Skin of body (tissue), 2 donors: ENCODE data around the gene C1orf35. TPM values are rescaled to one million over a fixed set of nuclear protein-coding genes. Genes with fewer than 3 reads are reported as not detected.

Experiments used
- DNase-seq: peaks from one replicate; lab custom pipeline; 2025; lab: John Stamatoyannopoulos, UW
- total RNA-seq: library from RNA; depleted of rRNA; stranded (reverse); fragments of >200 nt; gene quantifications from one replicate; pipeline ENCODE4 v1.2.3, GENCODE V29; 2014

C1orf35 gene
- total RNA-seq, 1 donor from 2014 or later = 5.8 TPM

DNA sequence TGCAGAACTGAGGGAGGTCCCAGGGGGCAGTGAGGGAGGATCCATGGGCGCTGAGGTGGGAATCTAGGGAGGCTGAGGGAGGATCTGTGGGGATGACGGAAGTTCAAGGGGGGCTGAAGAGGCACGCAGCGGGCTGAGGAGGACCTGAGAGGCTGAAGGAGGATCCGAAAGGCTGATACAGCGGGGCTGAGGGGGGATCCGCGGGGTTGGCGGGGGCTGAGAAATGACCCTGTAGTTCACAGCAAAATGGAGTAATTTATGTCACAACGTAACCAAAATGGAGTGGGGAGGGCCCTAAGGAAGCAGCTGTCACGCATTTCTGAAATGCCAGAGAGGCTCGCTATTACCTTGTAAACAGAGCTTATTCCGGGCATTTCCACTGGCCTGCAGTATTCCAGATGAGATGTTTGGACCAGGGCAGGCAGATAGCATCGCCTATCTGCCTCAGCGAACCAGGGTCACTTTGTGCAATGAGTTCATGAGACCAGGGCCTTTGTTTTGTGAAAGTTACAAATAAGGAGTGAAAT lies 6.9 kb upstream of the C1orf35 start:
- no peak for DNase-seq

DNA sequence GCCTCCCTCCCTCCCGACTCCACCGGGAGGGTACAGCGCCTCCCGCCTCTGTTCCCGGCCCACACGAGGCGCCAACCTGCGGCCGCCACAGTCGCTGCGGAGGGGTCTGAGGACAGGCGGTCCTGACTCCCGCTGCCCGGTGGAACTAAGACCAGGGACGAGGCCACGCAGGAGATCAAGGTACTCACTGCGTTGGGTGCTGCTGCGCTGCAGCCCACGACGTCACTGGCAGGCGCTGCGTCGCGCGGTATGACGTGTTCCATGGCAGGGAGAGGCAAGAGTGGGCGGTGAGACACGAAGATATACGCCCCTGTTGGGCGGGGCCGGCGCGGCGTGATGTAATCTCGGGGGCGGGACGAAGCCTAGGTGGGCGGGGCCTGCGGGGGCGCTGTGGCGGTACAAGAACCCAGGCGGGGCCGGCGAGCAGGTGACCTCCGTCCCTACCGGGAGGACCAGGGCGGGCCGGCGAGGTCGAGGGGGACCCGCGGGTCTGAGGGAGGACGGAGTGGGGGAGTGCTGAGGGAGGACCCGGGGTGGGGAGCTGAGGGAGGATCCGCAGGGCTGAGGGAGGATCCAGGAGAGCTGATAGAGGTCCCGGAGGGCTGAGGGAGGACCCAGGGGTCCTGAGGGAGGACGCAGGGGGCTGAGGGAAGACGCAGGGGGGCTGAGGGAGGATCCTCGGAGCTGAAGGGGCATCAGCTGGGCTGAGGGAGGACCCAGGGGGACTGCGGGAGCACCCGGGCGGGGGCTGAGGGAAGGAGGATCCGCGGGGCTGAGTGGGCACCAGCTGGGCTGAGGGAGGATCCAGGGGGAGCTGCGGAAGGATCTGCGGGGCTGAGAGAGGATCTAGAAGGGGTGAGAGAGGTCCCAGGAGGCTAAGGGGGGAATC lies 6.2 kb upstream of the C1orf35 start, which contains the start of gene MRPL55:
Gene MRPL55, minus strand, starts transcription at position 227 of the 889 bp plus-strand sequence. CDS start 1,039 bp downstream, outside the sequence.
- DNase-seq = peak; percentile 96

DNA sequence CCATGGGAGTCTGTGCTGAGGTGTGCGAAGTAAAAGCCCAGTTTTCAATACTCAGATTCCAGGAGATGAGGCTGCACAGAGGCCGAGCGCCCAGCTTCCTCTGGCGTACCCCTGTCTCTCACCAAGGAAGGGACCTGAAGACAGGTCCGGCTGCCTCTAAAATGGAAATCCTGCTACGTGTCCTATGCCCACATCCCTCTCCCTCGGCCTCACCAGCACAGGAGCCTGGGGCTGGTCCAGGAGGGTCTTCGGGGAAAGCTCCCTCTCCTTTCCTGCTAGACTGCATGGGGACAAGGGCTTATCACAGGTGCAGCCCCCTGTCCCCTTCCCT lies 5.6 kb upstream of the C1orf35 start:
- no peak for DNase-seq

DNA sequence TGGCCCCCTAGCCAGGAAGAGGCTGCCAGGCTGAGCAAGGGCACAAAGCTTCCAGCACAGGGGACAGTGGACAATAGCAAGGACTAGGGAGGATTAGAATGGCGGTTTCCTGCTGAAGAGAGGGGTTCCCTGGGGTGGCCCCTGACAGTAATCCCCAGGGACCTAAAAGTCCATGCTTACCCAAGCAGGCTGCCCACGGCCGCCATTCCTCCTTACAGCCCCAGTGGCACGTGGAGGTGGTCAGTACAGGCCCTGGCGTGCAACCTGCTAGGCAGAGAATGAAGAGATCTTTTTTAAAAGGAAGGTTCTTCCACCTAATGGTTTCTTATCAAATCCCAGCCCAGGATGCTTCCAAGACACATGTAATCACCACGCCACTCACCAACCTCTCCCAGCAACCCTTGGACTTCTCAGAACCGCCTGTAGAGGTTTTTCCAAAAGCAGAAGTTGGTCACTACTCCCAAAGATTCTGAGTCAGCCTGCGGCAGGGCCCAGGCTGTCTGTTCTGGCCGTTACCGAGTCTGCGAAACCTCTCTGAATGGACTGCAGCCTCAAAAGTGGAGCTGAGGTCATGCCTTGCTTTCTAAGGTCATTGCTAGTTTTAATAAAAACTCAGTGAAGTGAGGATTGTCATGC lies 5.0 kb upstream of the C1orf35 start:
- DNase-seq = no peak

DNA sequence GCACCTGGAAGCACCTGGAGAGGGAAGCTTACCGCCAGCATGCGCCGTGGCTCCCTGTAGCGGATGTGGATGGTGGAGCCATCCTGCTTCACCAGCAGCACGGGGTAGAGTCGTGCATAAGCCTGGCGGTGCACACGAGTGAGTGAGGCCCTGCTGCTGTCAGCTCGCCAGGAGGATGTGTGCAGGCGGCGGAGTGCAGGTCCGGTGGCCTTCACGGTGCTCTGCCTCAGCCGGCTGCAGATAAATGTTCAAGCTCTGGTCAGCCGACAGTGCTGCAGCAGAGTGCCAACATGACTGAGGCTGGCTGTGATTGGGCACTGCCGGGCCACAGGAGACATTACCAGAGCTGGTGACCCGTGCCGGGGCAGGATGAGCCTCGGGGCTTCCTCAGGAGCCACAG lies 4.5 kb upstream of the C1orf35 start:
- no peak for DNase-seq

DNA sequence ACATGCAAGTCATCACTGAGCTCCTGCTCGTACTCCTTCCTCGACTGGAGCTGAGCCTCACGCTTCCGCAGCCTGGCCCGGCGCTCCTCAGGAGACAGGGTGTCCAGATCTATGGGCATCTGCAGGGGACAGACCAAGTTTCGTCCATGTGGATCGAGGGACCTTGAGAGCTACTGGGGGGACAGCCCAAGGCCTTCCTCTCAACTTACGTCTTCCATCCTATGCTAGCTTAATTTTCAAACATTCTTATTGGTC lies 3.6 kb upstream of the C1orf35 start:
- DNase-seq = no peak

DNA sequence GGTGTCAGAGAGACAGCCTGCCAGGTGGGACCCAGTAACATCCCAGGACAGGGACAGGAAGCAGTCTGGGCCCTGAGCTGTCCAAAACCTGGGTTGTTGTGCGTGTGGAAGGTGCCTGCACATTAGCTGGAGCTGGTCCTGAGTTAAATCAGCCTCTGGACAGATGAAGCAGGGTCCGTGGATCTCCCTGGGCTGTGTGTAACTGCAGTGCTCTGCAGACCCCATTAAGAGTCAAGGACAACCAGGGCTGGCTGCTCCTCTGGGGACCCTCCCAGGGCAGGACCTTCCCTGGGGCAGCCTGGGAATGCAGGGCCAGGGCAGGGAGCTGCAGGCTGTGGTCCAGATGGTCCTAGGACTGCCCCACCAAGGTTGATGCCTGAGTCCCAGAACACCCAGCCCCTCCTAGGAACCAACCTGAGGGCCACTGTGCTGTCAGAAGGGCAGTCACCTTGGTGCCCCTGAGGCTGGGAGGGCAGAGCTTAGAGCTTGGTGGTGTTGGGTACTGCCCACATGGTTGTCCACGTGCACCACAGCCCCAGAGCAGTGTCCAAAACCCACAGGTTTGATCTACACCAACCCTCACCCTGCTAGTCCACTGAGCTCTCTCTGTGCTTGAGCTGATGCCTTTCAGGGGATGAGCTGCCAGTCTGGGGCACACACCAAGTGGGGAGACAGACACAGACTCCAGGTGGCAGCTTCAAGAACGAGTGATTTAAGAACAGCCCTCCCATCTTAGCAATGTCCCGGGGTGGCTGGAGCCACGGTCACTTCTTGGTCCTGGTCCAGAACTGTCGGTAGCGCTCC lies 3.1 kb upstream of the C1orf35 start:
- DNase-seq = no peak

DNA sequence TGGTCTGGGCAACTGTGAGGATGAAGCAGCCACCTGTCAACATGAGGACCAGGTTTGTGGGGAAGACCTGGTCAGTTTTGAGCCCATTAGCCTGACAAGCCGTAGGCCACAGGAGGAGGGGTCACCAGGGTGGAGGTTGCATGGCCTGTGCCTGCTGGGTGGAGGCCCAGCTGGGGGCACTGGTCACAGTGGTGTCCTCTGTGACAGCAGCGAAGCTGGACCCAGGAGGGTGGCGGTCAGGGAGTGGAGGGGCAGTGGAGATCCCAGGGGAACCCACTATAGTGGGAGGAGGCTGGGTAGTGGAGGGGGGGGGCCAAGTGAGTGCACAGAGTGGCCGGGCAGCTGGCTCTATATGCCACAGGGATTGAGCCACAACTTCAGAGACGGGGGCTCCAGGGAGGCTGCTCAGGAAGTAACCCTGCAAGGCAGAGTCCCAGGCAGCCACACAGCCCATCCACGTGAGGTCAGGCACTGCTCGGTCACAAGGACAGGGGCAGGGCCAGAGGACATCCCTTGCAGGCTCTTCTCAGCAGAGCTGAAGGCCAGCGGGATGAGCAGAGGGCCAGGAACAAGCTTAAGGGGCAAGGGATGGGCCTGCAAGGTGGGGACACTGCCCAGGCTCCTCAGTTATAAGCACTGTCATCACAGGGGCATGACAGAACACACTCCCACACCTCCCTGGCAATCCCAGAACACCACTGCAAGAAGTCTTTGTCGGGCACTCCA lies 2.3 kb upstream of the C1orf35 start:
- DNase-seq = no peak

DNA sequence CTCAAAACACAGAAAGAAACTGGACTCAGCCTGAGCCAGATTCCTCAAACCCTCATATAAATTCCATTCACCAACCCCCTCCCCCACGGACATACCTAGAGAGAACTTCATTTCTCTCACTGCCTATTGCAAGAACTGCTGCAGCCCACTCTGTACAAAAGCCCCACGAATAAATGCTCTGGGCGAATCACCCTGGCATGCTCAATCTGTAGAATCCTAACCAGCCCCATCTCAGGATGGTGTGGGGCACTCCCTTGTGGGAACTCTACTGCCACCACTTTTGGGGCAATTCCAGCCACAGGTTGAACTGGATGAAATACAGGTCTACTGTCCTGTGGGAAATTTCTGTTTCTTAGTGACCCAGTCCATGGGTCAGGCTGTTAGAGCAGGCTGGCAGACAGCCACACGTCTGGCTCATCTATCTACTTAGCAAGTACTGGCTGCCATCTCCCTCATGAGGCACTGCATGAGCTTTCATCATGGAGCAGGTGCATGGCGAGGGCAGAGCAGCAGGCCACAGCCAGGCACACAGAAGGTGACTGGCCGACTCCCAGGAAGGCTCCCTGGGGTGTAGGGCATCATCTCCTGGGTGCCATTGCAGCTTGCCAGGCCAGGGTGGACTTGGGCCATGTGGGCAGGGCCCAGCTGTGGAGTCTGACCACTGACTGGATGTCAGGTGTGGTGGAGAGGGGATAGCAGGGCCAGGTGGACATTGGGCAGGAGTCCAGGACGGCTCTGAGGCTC lies 1.6 kb upstream of the C1orf35 start:
- DNase-seq = no peak

DNA sequence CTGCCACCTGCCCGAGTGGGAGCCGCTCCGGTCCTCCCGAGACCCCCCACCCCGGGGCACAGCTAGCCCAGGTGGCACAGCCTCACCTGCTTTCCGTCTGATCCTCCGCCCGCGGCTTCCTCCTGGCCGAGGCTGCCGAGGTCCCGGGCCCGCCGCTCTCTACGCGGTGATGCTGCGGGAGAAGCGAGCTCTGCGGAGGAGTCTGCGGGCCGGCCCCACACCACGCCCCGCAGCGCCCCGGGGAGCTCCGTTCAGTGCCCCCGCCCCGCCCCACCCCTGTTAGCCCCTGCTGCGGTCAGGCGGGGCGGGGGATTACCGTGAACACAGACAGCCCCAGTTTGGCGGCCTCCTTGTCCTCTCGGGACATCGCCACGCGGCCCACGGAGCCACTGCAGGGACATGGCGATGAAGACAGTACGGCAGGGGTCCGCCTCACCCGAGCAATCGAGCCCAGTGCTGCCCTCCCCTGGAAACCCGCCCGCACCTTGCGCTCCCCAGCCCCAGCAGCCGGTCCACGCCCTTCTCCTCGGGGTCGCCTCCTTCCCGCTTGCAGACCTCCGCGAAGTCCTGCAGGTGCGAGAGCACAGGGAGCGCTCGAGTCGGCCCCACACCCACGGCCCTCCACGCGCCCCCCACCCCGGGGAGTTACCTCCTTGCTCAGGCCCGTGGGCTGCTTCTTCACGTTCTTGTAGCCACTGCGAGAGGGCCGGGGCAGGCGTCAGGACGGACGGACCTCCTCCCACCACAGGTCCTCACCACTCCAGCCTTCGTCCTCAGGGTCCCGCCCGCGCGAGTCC lies 933 bp downstream of the C1orf35 start:
- no peak for DNase-seq

DNA sequence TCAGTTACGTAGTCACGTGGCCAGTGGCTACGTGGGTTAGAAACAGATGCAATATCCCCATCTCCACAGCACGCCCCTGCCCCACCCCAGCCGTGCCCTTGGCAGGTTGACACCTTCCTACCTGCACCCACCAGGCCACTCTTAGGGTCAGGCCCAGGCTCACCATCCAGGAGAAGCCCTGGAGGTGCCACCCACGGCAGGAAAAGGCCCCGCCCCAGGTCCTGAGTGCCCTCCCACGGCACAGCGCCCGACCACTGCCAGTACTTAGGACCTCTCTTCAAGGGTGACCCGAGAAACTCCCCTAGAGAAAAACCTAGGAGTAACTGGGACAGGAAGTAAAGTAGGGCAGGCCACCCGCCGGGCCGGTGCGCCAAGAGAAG lies 1.5 kb downstream of the C1orf35 start:
- DNase-seq = no peak

DNA sequence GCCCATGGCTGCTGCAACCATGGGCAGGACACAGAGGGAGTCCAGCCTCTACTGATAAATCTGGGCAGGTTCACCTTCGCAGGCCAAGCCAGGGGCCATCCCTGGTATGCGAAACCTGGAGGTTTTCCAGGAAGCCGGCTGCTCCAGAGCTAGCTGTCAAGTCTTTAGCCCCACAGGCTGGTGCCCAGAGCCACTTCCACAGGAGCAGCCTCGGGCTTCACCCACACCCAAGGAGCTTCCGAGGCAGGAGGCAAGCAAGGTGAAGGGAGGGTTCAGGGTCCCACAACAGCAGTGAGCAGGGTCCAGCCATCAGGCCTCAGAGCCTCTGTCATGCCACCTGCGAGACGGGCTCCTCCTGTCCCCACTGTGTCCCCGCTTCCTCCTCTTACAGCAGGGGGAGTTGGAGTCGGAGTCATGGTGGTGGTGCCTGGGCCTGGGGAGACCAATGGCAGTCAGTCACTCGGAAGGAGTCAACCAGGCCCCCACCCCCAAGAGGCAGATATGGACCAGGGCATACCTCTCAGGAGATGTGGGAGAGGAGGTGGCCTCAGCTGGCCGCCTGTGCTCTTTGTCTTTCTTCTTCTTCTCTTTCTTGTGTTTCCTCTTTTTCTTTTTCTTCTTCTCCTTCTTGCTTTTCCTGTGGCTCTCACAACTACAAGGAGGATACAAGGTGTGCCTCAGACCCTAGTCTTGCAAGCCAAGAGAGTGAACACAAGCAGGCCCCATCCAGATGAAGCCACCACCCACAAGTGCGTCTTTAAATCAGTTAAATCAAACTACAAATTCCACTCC lies 2.1 kb downstream of the C1orf35 start:
- DNase-seq = no peak

DNA sequence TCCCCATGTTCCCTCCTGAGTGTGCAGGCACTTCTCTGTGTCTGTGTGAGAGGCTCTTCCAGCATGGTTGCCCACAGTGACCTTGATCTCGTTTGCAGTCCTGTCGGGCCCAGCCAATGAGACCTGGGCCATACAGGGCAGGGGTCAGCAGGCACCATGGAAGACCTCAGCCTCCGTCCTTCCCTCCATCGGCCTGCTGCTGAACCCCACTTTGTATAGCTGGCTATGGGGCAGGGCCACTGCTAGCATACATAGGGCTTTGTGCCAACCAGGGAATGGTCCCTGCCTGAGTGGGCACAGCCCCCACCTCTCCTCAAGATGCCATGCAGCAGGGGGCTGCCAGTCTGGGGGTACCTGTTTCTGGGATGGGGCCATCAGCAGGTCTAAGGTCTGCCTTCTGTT lies 3.8 kb downstream of the C1orf35 start:
- DNase-seq = no peak

DNA sequence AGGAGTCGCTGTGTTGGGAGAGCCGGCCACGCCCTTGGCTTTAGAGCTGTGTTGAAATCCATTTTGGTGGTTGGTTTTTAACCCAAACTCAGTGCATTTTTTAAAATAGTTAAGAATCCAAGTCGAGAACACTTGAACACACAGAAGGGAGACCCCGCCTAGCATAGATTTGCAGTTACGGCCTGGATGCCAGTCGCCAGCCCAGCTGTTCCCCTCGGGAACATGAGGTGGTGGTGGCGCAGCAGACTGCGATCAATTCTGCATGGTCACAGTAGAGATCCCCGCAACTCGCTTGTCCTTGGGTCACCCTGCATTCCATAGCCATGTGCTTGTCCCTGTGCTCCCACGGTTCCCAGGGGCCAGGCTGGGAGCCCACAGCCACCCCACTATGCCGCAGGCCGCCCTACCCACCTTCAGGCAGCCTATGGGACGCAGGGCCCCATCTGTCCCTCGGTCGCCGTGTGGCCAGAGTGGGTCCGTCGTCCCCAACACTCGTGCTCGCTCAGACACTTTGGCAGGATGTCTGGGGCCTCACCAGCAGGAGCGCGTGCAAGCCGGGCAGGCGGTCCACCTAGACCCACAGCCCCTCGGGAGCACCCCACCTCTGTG lies 4.7 kb downstream of the C1orf35 start:
- DNase-seq = no peak

DNA sequence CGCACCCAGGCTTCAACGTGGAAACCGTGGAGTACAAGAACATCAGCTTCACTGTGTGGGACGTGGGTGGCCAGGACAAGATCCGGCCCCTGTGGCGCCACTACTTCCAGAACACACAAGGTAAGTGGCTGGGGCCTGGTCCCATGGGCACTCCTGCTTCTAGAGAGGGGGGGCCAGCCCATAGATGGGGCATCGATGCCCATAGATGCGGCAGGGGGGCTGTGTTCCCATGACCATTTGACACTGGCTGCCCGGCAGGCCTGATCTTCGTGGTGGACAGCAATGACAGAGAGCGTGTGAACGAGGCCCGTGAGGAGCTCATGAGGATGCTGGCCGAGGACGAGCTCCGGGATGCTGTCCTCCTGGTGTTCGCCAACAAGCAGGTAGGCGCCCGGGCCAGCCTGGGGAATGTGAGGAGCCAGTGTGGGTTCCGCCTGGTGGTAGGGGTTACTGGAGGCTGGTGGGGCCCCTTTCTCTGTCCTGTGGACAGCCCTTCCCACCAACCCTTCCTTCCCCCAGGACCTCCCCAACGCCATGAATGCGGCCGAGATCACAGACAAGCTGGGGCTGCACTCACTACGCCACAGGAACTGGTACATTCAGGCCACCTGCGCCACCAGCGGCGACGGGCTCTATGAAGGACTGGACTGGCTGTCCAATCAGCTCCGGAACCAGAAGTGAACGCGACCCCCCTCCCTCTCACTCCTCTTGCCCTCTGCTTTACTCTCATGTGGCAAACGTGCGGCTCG lies 5.6 kb downstream of the C1orf35 start:
- no peak for DNase-seq

DNA sequence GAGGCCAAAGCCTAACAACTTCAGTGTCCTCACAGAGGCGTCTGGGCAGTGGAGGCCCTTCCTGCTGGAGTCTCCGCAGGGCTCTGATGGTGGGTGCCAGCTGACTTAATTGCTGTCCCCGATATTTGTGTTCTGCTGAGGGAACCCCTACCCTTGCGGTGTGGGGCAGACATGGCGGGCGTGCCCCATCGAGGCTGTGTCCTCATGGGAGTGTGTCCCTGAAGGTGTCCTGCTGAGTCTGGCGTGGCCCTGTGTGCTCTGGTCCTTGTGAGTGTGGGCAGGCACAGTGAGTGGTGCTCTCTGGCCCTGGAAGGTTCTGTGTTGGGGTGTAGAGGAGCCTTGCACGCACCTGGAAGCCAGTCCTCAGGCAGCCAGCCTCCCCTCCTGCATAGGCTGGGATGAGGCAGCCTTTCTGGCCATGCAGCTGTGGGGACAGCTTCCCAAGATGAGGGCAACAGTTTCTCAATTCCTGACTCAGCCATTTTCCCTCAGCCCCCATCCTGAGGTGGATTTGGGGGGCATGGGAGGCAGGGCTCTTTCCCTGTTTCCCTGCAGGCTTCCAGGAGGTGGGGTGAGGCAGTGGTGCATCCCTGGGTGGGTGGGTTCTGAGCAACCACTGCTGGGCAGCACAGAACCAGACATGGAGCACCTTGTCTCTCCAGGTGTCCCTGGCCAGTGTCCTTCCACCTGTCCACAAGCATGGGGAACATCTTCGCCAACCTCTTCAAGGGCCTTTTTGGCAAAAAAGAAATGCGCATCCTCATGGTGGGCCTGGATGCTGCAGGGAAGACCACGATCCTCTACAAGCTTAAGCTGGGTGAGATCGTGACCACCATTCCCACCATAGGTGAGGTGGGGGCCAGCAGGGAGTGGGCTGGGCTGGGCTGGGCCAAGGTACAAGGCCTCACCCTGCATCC lies 6.5 kb downstream of the C1orf35 start:
- DNase-seq = no peak

DNA sequence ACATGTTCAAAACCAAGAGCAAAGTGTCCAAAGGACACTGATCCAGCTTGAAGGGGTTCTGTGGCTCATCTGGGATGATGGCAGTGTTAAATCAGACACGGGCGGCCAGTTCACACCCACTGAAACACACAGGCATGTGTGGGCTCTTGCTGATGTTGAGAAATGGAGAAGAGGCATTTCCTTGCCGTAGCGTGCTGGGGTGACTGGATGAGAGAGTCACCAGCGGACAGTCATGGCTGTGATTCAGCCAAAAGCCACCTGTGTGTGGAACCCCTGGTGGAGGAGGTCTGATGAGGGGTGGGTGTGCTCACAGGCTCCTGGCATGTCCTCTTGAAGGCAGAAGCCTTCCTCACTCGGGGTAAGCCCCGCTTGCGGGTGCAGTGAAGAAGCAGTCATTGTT lies 7.2 kb downstream of the C1orf35 start:
- no peak for DNase-seq
